GM12892 (cell line): ENCODE measurements around the gene TMEM45A.

Experiments
- POLR2AphosphoS5 ChIP-seq: IDR thresholded peaks from 2 replicates; pipeline ENCODE4 v1.6.1; 2011; ENCODE audit warnings: low read depth, low read length, control low read depth
- TAF1 ChIP-seq: IDR thresholded peaks from 2 replicates; pipeline ENCODE4 v1.6.1; 2011; ENCODE audit warnings: low read depth, mild to moderate bottlenecking, control low read depth, low read length, borderline replicate concordance

GRCh38 chr3:100503448-100503847 lies 11.0 kb downstream of the TMEM45A start:
- TF ChIP-seq TAF1 (no peak), POLR2AphosphoS5 (no peak)
